Smooth muscle cell (in vitro differentiated cells): ENCODE results near the gene MDN1. TPM values are rescaled to one million over a fixed set of nuclear protein-coding genes. Genes with fewer than 3 reads are reported as not detected.

ENCODE experiments used
- DNase-seq: peaks from one replicate; lab custom pipeline; 2025; ENCODE audit not compliant: unreplicated experiment; lab: John Stamatoyannopoulos, UW
- H2AFZ ChIP-seq: fragments of 200-600 bp; sonication (generic); 2 replicates; pipeline ENCODE4 v1.6.0; 2016; ENCODE audit warnings: antibody characterized with exemption, low read depth, mild to moderate bottlenecking
- H3F3A ChIP-seq: fragments of 200-600 bp; sonication (generic); 2 replicates; pipeline ENCODE4 v1.6.0; 2017; ENCODE audit warnings: antibody characterized with exemption, low read depth
- H3K27ac ChIP-seq: fragments of 200-600 bp; sonication (generic); 2 replicates; pipeline ENCODE4 v1.5.1; 2016; ENCODE audit warnings: low read depth, mild to moderate bottlenecking
- H3K27me3 ChIP-seq: fragments of 200-600 bp; sonication (generic); 2 replicates; pipeline ENCODE4 v1.6.1; 2016; ENCODE audit warnings: low read depth, mild to moderate bottlenecking
- H3K36me3 ChIP-seq: fragments of 200-600 bp; sonication (generic); 2 replicates; pipeline ENCODE4 v1.5.1; 2016; ENCODE audit warnings: low read depth
- H3K4me1 ChIP-seq: fragments of 200-600 bp; sonication (generic); 2 replicates; pipeline ENCODE4 v1.5.1; 2016; ENCODE audit warnings: low read depth
- H3K4me2 ChIP-seq: fragments of 200-600 bp; sonication (generic); 2 replicates; pipeline ENCODE4 v1.6.0; 2016; ENCODE audit warnings: mild to moderate bottlenecking
- H3K4me3 ChIP-seq: fragments of 200-600 bp; sonication (generic); 2 replicates; pipeline ENCODE4 v1.5.1; 2016; ENCODE audit warnings: mild to moderate bottlenecking
- H3K79me2 ChIP-seq: fragments of 200-600 bp; sonication (generic); 2 replicates; pipeline ENCODE4 v1.6.0; 2016; ENCODE audit warnings: low read depth, mild to moderate bottlenecking
- H3K9ac ChIP-seq: fragments of 200-600 bp; sonication (generic); 2 replicates; pipeline ENCODE4 v1.6.0; 2016; ENCODE audit warnings: low read depth
- H3K9me3 ChIP-seq: fragments of 200-600 bp; sonication (generic); replicated peaks from 2 replicates; pipeline ENCODE4 v1.5.1; 2016; ENCODE audit warnings: low read depth
- H4K20me1 ChIP-seq: fragments of 200-600 bp; sonication (generic); 2 replicates; pipeline ENCODE4 v1.6.0; 2016; ENCODE audit warnings: low read depth
- WGBS: methylation state at CpG from one replicate; pipeline ENCODE4 v1.1.7; 2016; ENCODE audit warnings: low lambda C conversion rate; 5-methylcytosine and 5-hydroxymethylcytosine counted together
- polyA plus RNA-seq: library from polyadenylated mRNA; unstranded; fragments of >200 nt; fragmentation: Nextera tagmentation; extraction: Ambion mirVana; gene quantifications from 2 replicates; pipeline ENCODE4 v1.2.1, GENCODE V29; 2016
- total RNA-seq: library from RNA; depleted of rRNA; stranded (reverse); fragments of >200 nt; gene quantifications from 2 replicates; pipeline ENCODE4 v1.2.3, GENCODE V29; 2014
- TF ChIP-seq, protein P1 (sequence below): fragments of 200-600 bp; sonication (generic); IDR thresholded peaks from 2 replicates; pipeline ENCODE4 v1.5.1; 2017; ENCODE audit warnings: borderline replicate concordance, mild to moderate bottlenecking, antibody characterized with exemption; ENCODE audit not compliant: insufficient read depth, poor library complexity, severe bottlenecking

The MDN1 gene
- total and polyA plus RNA-seq, 2 experiments from 2014 or later, result 6.4 to 16.5 TPM

DNA sequence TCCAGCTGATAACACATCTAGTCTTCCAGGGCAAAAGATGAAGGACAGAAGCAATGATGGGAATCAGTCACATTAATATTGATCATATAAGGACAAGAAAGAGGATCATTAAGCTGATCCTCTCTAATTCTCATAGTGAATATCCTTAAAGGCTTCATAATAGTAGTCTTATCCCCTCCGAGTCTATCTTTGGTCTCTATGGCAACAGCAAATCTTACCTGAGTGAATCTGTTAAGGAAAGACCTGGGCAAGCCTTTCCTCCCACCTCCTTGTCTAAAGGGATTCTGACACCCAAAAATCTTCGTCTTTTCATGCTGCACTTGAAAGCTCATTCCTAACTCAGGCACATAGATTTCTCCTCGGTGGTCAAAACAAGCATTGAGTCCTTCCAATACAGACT, 94.6 kb downstream of the MDN1 start:
- H3K9me3 ChIP-seq, result no peaks in the 10 kb centered on the region
- H3K79me2 ChIP-seq, result no peaks in the 10 kb centered on the region
- no peaks in the 10 kb centered on the region for H4K20me1 ChIP-seq
- no peaks in the 10 kb centered on the region for H3F3A ChIP-seq
- H3K9ac ChIP-seq, result no peak overlapping the region
- DNase-seq, result no peak
- no peaks in the 10 kb centered on the region for H3K36me3 ChIP-seq
- H3K27ac ChIP-seq, result no peak overlapping the region
- H3K4me2 ChIP-seq, result no peak overlapping the region
- H2AFZ ChIP-seq, result no peak overlapping the region
- WGBS, result 96% methylated on average over 3 of the region's 3 CpGs
- H3K4me3 ChIP-seq, result no peak overlapping the region
- no peaks in the 10 kb centered on the region for H3K4me1 ChIP-seq
- TF ChIP-seq, protein P1, sequence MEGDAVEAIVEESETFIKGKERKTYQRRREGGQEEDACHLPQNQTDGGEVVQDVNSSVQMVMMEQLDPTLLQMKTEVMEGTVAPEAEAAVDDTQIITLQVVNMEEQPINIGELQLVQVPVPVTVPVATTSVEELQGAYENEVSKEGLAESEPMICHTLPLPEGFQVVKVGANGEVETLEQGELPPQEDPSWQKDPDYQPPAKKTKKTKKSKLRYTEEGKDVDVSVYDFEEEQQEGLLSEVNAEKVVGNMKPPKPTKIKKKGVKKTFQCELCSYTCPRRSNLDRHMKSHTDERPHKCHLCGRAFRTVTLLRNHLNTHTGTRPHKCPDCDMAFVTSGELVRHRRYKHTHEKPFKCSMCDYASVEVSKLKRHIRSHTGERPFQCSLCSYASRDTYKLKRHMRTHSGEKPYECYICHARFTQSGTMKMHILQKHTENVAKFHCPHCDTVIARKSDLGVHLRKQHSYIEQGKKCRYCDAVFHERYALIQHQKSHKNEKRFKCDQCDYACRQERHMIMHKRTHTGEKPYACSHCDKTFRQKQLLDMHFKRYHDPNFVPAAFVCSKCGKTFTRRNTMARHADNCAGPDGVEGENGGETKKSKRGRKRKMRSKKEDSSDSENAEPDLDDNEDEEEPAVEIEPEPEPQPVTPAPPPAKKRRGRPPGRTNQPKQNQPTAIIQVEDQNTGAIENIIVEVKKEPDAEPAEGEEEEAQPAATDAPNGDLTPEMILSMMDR, result no peak
- no peaks in the 10 kb centered on the region for H3K27me3 ChIP-seq

DNA sequence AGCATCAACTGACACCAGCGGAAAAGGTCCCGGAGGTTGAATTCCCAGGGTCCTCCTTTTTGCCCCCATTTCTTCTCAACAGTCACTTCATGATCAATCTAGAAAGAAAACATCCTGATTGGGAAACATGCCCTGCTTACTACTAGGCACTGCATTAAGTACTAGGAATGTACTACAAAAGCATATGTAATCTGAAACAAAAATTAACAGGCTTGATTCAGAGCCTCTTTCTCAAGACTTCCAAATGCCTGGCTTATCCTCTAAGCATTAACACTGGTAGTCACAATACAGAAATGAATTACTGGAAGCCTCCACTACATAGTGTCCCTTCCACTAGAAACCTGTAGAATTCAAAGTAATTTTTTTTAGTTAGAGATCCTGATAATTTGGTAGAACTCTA, 96.5 kb downstream of the MDN1 start:
- Histone ChIP-seq H3K4me3 (no peak overlapping the region), H3K4me2 (no peak overlapping the region), H3K4me1 (no peaks in the 10 kb centered on the region), H3K79me2 (no peaks in the 10 kb centered on the region), H3K27me3 (no peaks in the 10 kb centered on the region), H3K36me3 (no peaks in the 10 kb centered on the region), H3K9ac (no peak overlapping the region), H3F3A (no peaks in the 10 kb centered on the region), H4K20me1 (no peaks in the 10 kb centered on the region), H3K9me3 (no peaks in the 10 kb centered on the region), H3K27ac (no peak overlapping the region), H2AFZ (no peak overlapping the region)
- DNase-seq, result no peak
- TF ChIP-seq, protein P1, result no peak
- 98% methylated on average over 2 of the region's 2 CpGs for WGBS

- H3K9ac ChIP-seq, result no peak overlapping the region
- H2AFZ ChIP-seq, result no peak overlapping the region
- no peak overlapping the region for H3K27ac ChIP-seq
- H3F3A ChIP-seq, result no peaks in the 10 kb centered on the region
- H3K36me3 ChIP-seq, result peaks cover 29% of the 10 kb centered on the region
- H3K9me3 ChIP-seq, result no peaks in the 10 kb centered on the region
- no peak overlapping the region for H3K4me2 ChIP-seq
- H3K79me2 ChIP-seq, result no peaks in the 10 kb centered on the region
- no peaks in the 10 kb centered on the region for H3K27me3 ChIP-seq
- WGBS, result over 99% methylated on average over 3 of the region's 3 CpGs
- H4K20me1 ChIP-seq, result no peaks in the 10 kb centered on the region
- no peak overlapping the region for H3K4me3 ChIP-seq
- TF ChIP-seq, protein P1, result no peak
- H3K4me1 ChIP-seq, result no peaks in the 10 kb centered on the region
- DNase-seq, result no peak
Measured at GRCh38 chr6:89716532-89716931, 103.1 kb downstream of the MDN1 start.

GRCh38 chr6:89711801-89712200, 107.8 kb downstream of the MDN1 start:
- Histone ChIP-seq H2AFZ (no peak overlapping the region), H3K27ac (no peak overlapping the region), H3K79me2 (no peaks in the 10 kb centered on the region), H3K9ac (no peak overlapping the region), H3K4me2 (no peak overlapping the region), H3K27me3 (no peaks in the 10 kb centered on the region), H3K4me1 (no peaks in the 10 kb centered on the region), H3K36me3 (peaks cover 29% of the 10 kb centered on the region), H4K20me1 (no peaks in the 10 kb centered on the region), H3K9me3 (no peaks in the 10 kb centered on the region), H3K4me3 (no peak overlapping the region), H3F3A (no peaks in the 10 kb centered on the region)
- no peak for DNase-seq
- WGBS, result 97% methylated on average over 3 of the region's 3 CpGs
- TF ChIP-seq, protein P1, result no peak
